Amniotic epithelial cell (primary cell): ENCODE data around the gene OSGIN1.

Source experiments
- DNase-seq: peaks from one replicate; pipeline ENCODE4 v3.0.0-alpha.2; 2010; ENCODE audit warnings: low read depth

Gene OSGIN1

GRCh38 chr16:83926726-83927397, 26.2 kb upstream of the OSGIN1 start:
- DNase-seq: peak; percentile 51

DNA sequence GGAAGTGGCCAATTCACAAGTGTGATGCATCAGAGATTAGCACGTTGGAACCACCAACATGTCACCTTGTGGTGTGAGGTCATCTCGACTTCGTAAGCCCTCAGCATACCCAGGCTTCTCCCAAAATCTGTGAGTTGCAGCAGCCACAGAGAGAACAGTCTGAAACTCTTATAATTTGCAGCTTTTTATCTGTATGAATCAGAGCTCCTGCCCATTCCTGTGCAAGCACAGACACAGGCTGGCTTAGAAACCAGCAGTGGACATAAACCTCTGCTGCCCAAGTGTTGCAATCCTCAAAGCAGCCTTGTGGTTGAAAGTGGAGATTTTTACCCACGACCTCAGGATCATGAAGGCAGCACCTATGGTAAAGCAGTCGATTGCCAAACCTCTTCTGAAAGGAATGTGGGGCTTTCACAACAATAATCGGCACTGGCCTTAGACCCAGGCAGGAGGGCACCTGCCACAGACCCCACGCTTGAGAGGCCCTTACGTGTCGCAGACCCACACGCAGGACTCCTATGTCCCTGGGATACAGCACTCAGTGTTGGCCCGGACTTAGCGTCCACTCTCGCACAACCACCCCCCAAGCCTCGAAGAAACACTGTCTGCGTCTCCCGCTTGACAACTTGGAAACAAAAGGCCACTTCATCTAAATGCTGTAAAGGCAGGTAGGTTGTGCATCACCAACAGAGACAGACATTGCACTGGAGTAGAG, 24.5 kb upstream of the OSGIN1 start:
- DNase-seq: peak; percentile 99

DNA sequence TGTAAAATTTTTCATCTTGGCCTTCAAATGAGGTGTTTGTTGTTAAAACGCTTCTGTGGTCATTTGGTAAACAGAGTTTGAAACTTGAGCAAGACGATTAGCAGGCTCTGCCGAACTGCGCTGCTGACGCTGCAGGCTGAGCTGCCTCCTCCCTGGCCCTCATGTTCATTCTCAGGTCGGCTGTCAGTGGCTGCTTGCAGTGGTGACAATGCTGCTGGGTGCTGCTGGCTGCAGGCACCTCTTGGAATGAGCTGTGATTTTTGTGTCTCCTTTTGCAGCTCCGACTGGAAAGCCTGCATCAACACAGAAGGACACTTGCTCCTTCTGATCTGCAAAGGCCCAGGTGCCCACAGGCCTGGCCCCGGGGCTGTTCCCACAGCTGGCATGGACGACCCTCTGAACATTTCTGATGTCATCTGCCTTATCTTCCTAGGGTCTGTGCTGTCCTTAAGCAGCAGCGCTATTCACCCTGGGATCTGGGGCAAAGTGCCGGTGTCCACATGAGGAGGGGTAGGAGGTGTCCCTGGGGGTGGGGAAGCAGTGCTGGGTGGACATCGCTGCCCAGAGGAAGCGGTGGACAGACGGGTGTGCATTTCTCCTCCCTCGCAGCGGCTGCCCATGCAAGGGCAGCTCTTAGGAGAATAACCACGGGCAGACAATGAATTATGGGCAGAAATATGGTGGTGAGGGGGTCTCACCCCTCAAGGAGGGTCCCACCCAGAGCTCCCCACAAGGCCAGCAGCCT, 23.1 kb upstream of the OSGIN1 start:
- DNase-seq: peak; percentile 36

GRCh38 chr16:83930730-83931500, 22.1 kb upstream of the OSGIN1 start:
- no peak for DNase-seq

GRCh38 chr16:83931556-83931955, 21.5 kb upstream of the OSGIN1 start:
- DNase-seq: no peak

DNA sequence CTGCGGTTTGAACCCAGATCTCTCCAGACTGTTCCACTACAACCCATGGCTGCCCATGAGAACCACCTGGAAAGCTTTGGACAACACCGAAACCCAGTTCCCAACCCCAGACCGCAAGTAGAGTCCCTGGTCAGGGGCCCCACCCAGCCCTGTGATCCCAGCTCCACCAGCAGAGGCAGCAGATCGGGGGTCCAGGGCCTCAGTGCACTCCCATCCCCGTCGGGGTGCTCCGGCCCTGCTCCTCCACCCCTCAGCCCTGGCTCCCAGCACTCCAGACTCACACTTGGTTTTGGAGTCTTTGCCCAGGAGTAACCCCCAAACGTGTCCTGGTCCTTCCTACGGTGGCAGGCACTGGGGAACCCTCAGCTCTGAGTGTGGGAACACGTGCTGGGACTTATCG, 20.7 kb upstream of the OSGIN1 start:
- DNase-seq: no peak

- peak; percentile 93 for DNase-seq
These were observed 19.9 kb upstream of the OSGIN1 start for GRCh38 chr16:83932955-83933673.

DNA sequence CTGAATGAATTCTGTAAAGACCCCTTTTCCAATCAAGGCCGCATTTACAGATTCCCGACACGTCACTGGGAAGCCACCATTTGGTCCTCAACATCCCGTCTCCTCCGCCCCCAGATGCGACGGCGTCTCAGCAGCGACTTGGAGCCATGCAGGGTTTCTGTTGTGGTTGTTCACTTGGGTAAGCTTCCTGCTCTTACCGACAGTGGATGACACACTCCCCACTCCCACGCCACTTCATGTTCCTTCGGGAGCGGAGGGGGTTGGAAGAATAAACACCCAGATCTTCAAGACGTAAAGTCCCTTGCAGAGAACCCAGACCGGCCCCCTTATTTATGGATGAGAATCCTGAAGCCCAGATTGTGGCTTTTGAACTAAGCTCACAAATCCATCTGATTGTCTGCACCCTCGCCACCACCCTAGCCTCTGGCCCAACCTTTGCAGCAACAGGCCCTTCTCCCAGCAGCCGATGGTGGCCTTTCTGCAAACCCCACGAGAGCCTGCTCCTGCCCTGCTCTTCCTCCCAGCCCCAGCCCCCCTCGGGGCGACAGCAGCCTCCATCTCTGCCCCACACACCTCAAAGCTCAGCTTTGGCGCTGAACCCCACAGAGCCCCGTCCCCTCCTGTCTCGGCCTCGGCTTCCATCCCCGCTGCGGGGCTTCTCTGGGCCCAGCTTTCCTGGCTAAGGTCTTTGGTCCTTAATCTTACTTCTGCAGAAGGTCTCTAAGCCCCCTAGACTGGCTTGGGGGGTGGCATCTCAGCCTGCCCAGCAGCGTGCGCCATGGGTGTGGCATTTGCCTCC, 19.0 kb upstream of the OSGIN1 start:
- peak; percentile 98 for DNase-seq

- DNase-seq: no peak
These were observed 18.4 kb upstream of the OSGIN1 start for GRCh38 chr16:83934684-83934977.

DNA sequence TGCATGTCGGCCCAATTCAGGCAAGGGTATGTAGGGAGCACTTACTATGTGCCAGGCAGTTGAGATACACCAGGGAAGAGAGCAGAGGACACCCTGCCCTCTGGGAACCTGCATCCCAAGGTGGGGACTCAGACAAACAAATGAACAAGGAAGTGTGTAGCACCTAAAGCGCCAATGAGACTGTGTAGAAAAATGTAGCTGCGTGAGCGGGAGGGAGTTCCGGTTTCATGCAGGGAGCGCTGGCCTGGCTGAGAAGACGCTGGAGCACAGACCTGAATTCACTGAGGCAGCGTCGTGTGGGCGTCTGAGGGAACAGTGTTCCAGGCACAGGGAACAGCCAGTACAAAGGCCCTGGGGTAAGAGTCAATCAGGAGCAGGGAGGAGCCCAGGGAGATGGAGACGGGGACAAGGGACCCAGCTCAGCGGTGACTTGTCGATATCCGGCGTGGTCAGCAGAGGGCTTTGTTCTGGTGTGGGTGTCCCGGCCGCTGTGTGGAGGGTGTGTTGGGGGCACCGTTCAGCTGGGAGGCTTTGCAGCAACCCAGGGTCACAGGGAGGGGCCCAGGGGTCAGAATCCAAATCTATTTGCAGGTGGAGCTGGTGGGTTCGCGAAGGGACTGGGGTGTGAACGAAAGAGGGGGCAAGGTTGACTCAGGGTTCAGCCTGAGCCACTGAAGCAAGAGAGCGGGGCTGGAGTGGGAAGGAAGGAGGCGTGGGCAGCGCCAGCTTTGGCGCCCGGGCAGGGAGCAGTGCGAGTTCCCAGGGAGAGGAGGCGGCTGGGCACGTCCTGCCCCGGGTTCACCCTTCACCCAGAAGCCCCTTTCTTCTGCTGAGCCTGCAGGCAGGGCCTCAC, 17.8 kb upstream of the OSGIN1 start:
- no peak for DNase-seq

DNA sequence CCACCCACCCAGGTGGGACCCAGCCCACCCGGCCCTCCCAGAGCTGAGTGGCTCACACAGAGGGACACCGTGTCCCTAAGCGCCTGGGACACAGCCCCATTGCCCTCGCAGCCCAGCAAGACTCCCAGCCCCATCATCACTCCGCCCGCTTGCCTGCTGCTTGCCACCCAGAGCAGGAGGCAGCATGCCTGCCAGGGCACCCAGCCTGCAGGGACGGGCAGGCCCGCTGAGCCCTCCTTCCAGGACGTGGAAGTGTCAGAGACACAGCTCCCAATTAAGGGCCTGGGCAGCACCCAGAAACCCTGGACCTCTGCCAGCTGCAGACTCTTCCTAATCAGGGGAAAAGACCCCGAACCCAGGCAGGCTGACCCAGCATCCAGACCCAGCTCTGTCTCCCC, 17.2 kb upstream of the OSGIN1 start:
- no peak for DNase-seq

GRCh38 chr16:83936581-83937165, 16.4 kb upstream of the OSGIN1 start:
- no peak for DNase-seq

GRCh38 chr16:83937267-83937666, 15.8 kb upstream of the OSGIN1 start:
- DNase-seq: no peak

GRCh38 chr16:83937922-83938885, 14.8 kb upstream of the OSGIN1 start:
- DNase-seq: no peak

DNA sequence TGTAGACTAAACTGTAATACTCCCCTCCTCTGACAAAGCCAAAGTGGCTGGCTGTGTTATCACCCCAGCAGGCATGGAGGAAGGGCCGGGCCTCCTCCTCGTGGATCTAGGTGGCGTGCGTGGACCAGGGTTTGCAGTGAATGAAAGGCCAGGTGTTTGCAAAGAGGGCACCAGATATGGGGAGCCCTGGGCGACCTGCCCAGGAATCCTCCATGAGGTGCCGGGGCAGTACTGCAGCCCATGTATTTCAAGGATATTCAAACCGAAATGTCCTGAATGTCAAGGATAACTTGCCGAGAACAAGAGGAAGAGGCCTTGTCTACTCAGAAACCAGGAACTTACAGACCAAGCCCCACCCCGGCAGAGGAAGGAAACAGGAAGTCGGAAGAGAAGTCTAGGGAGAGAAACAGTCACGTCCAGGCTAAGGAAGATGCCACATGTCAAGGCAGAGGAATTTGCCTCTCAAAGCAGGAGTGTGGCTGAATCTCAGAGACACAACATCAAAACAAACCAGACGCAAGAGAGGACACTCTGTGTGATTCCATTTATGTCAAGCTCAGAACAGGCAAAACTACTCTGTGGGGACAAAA, 13.7 kb upstream of the OSGIN1 start:
- no peak for DNase-seq

DNA sequence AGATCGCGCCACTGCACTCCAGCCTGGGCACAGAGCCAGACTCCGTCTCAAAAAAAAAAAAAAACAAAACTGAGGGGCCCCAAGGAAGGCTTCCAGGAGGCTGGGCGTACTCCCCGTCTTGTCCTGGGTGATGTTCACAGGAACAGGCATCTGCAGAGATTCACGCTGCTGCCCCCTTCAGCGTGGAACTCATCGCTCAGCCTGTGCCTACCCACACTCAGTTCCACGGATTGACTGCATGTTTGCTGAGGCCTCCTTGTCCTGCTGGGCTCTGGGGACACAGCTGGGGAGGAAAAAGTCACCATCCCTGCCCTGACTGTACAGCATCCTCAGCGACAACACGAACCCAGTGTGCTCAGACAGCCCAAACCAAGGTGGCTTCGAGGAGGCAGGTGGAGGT, 12.9 kb upstream of the OSGIN1 start:
- no peak for DNase-seq

DNA sequence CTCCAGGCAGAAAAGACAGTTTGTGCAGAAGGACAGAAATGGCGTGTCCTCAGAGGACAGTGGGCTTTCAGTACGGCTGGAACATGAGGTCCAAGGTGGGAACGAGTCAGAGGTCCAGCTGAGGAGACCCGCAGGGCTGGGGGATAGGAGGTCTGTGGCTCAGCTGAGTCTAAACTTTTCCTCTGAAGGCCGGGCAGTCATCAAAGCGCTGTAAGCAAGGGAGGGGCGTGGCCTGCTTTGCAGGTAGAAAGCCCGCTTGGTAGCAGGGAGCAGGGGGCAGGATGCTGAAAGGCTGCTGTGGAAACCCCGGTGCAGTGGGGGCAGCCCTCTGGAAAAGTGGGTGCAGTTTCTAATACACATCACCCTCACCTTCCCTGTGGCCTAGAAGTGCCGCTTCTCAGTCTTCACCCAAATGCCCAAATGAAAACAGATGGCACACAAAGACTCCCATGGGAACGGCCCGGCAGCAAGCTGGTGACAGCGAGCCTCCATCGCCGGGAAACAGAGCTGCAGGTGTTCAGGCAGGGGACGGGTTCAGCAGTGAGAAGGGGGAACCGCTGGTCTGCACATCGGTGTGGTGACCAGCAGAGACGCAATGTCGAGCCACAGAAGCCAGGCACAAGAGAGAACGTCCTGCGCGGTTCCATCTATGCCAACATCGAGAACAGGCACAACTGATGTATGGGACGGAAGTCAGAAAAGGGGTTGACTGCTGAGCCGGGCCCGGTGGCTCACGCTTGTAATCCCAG, 12.2 kb upstream of the OSGIN1 start:
- no peak for DNase-seq
